ENCODE measurements around the gene PML. TPM values are rescaled to one million over a fixed set of nuclear protein-coding genes. Genes with fewer than 3 reads are reported as not detected.

The PML gene
- total and polyA plus RNA-seq, 9 donors = 20.7 to 60.8 (median 49.4) TPM

- Histone ChIP-seq H3K36me3 (no peaks in the 10 kb centered on the region), H3K4me1 (ENCODE audit: insufficient read depth) (peaks cover 8% of the 10 kb centered on the region), H3K9me3 (no peaks in the 10 kb centered on the region), H3K4me3 (no peak overlapping the region), H3K27ac (no peak overlapping the region), H3K27me3 (no peaks in the 10 kb centered on the region)
- no peak for TF ChIP-seq POLR2A (IDR thresholded peaks at IDR 0.05)
- TF ChIP-seq CTCF (IDR thresholded peaks at IDR 0.05) = no peak
- TF ChIP-seq EP300 (IDR thresholded peaks at IDR 0.05) = no peak
- 93 to 96% (median 95%) methylated on average over 11 of the region's 11 CpGs for WGBS, 3 donors
- intact Hi-C loops (cut with DNase I) = loop anchor here in 1 of 4 donors (10.0 kb wide), 1 partner anchor 68 kb away; no protein-coding TSS in a partner anchor
- no peak for DNase-seq
Observed at GRCh38 chr15:74042603-74043424, 48.3 kb downstream of the PML start.

GRCh38 chr15:74043425-74044266 is 49.1 kb downstream of the PML start:
- Histone ChIP-seq H3K9me3 (no peaks in the 10 kb centered on the region), H3K27me3 (no peaks in the 10 kb centered on the region), H3K4me1 (ENCODE audit: insufficient read depth) (peaks cover 10% of the 10 kb centered on the region), H3K27ac (peak overlapping the region; percentile 30 to 45), H3K4me3 (no peak overlapping the region), H3K36me3 (no peaks in the 10 kb centered on the region)
- TF ChIP-seq POLR2A (IDR thresholded peaks at IDR 0.05) (no peak), EP300 (IDR thresholded peaks at IDR 0.05) (no peak), CTCF (IDR thresholded peaks at IDR 0.05) (no peak)
- intact Hi-C loops (cut with DNase I) = loop anchor here in 1 of 4 donors (10.0 kb wide), 1 partner anchor 69 kb away; no protein-coding TSS in a partner anchor
- 42 to 52% (median 44%) methylated on average over 7 of the region's 7 CpGs for WGBS, 3 donors
- peak in 1 of 5 donors; percentile 43 for DNase-seq

GRCh38 chr15:74044267-74045110 is 50.0 kb downstream of the PML start:
- intact Hi-C loops (cut with DNase I) = loop anchor here in 2 of 4 donors (5.0 to 10.0 kb wide), 2 partner anchors 70 to 278 kb away; no protein-coding TSS in a partner anchor
- WGBS, 3 donors = 67 to 76% (median 76%) methylated on average over 29 to 31 of the region's 31 CpGs
- peak in 4 of 5 donors; percentile 48 to 68 (median 54) for DNase-seq
- Histone ChIP-seq H3K36me3 (no peaks in the 10 kb centered on the region), H3K27me3 (no peaks in the 10 kb centered on the region), H3K9me3 (no peaks in the 10 kb centered on the region), H3K4me1 (ENCODE audit: insufficient read depth) (peaks cover 10% of the 10 kb centered on the region), H3K4me3 (no peak overlapping the region), H3K27ac (peak overlapping the region in 1 of 2 donors; percentile 45)
- TF ChIP-seq EP300 (IDR thresholded peaks at IDR 0.05) = no peak
- no peak for TF ChIP-seq POLR2A (IDR thresholded peaks at IDR 0.05)
- TF ChIP-seq CTCF (IDR thresholded peaks at IDR 0.05) = no peak

GRCh38 chr15:74045184-74045583 is 50.7 kb downstream of the PML start:
- no peak overlapping the region for H3K27ac ChIP-seq
- no peaks in the 10 kb centered on the region for H3K27me3 ChIP-seq
- no peak for DNase-seq
- intact Hi-C loops (cut with DNase I) = loop anchor here in 2 of 4 donors (5.0 to 10.0 kb wide), 2 partner anchors 70 to 277 kb away; no protein-coding TSS in a partner anchor
- TF ChIP-seq POLR2A (IDR thresholded peaks at IDR 0.05) = no peak
- TF ChIP-seq CTCF (IDR thresholded peaks at IDR 0.05) = no peak
- TF ChIP-seq EP300 (IDR thresholded peaks at IDR 0.05) = no peak
- peaks cover 10% of the 10 kb centered on the region for H3K4me1 ChIP-seq (ENCODE audit: insufficient read depth)
- H3K4me3 ChIP-seq = no peak overlapping the region
- H3K9me3 ChIP-seq = no peaks in the 10 kb centered on the region
- H3K36me3 ChIP-seq = no peaks in the 10 kb centered on the region

All from ovary (tissue), 9 donors.